HL-60 (cell line): ENCODE results near the gene MSI2.

Experiments
- POLR2AphosphoS5 ChIP-seq: IDR thresholded peaks from 2 replicates; pipeline ENCODE4 v1.6.1; 2012; ENCODE audit warnings: low read depth
- TF ChIP-seq, protein P1 (sequence below): IDR thresholded peaks from 2 replicates; pipeline ENCODE4 v1.6.1; 2012; ENCODE audit warnings: low read depth; ENCODE audit not compliant: insufficient replicate concordance
- TF ChIP-seq, protein P2 (sequence below): IDR thresholded peaks from one replicate; pipeline ENCODE4 v1.5.1; 2011; ENCODE audit warnings: low read length, control low read depth, inconsistent platforms; ENCODE audit not compliant: insufficient read depth

DNA sequence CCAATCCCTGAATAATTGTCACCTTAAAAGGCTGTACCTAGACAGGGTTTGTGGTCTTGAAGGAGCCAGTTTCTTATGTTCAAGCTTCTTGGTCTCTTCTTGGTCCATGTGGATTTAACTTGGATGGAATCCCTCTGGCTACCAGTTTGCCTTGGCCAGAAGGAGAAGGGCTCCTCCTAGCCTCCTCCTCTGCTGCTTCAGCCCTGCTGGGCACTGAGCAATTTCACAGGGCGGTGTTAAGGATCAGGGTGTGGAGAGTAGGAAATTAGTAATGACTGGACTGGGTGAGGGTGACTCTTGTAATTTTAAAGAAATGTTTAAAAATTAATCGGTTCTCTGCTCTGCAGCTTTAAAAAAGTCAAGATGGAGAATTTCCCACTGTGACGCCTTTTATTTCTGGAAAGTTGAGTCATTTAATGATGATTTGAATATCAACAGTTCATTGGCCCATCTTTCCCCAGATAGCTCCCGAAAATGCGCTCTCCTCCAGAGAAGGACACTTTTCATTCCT lies 96.4 kb downstream of the MSI2 start:
- TF ChIP-seq, protein P1, sequence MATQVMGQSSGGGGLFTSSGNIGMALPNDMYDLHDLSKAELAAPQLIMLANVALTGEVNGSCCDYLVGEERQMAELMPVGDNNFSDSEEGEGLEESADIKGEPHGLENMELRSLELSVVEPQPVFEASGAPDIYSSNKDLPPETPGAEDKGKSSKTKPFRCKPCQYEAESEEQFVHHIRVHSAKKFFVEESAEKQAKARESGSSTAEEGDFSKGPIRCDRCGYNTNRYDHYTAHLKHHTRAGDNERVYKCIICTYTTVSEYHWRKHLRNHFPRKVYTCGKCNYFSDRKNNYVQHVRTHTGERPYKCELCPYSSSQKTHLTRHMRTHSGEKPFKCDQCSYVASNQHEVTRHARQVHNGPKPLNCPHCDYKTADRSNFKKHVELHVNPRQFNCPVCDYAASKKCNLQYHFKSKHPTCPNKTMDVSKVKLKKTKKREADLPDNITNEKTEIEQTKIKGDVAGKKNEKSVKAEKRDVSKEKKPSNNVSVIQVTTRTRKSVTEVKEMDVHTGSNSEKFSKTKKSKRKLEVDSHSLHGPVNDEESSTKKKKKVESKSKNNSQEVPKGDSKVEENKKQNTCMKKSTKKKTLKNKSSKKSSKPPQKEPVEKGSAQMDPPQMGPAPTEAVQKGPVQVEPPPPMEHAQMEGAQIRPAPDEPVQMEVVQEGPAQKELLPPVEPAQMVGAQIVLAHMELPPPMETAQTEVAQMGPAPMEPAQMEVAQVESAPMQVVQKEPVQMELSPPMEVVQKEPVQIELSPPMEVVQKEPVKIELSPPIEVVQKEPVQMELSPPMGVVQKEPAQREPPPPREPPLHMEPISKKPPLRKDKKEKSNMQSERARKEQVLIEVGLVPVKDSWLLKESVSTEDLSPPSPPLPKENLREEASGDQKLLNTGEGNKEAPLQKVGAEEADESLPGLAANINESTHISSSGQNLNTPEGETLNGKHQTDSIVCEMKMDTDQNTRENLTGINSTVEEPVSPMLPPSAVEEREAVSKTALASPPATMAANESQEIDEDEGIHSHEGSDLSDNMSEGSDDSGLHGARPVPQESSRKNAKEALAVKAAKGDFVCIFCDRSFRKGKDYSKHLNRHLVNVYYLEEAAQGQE: no peak
- TF ChIP-seq, protein P2, sequence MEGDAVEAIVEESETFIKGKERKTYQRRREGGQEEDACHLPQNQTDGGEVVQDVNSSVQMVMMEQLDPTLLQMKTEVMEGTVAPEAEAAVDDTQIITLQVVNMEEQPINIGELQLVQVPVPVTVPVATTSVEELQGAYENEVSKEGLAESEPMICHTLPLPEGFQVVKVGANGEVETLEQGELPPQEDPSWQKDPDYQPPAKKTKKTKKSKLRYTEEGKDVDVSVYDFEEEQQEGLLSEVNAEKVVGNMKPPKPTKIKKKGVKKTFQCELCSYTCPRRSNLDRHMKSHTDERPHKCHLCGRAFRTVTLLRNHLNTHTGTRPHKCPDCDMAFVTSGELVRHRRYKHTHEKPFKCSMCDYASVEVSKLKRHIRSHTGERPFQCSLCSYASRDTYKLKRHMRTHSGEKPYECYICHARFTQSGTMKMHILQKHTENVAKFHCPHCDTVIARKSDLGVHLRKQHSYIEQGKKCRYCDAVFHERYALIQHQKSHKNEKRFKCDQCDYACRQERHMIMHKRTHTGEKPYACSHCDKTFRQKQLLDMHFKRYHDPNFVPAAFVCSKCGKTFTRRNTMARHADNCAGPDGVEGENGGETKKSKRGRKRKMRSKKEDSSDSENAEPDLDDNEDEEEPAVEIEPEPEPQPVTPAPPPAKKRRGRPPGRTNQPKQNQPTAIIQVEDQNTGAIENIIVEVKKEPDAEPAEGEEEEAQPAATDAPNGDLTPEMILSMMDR: no peak
- no peak for TF ChIP-seq POLR2AphosphoS5
